Activated CD4-positive, alpha-beta T cell treated with anti-CD3 and anti-CD28 coated beads for 48 hours (primary cell): ENCODE data around the gene ASTN2.
"Not testable (repeated sequence)": the region's sequence is repeated elsewhere in the genome, so short reads cannot be mapped to it uniquely, and the experiment has no call there.

Experiments
- DNase-seq: peaks from one replicate; pipeline ENCODE4 v3.0.0-alpha.2; 2020

The ASTN2 gene

DNA sequence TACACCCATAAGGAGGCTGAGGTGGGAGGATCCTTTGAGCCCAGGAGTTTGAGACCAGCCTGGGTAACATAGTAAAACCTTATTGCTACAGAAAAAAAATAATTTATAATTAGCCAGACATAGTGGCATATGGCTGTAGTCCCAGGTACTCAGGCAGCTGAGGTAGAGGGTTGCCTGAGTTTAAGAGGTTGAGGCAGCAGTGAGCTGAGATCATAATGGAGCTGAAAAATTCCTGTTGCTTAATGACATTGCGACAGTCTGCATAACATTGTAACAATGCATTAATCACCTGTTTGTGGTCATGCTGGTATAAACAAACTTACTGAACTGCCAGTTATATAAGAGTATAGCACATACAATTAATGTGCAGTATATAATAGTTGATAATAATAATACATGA lies 513.6 kb downstream of the ASTN2 start:
- DNase-seq: no peak

DNA sequence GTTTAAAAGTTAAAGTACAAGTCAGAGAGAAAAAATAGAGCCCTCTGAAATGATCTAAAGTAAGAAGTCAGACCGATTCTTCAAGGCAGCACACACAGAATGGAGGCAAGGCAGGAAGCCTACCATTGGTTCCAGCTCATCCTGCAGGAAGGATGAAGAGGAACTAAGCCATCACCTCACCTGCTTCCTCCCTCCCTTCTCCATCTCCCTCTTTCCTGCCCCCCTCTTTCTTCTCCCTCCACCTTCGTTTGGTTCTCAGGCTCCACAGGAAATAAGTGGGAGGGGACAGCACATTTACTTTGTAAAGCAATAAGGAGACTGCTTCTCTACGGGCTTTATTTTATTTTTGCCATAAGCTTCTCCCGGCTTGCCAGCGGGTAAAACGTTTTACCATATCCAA lies 514.3 kb downstream of the ASTN2 start:
- no peak for DNase-seq

DNA sequence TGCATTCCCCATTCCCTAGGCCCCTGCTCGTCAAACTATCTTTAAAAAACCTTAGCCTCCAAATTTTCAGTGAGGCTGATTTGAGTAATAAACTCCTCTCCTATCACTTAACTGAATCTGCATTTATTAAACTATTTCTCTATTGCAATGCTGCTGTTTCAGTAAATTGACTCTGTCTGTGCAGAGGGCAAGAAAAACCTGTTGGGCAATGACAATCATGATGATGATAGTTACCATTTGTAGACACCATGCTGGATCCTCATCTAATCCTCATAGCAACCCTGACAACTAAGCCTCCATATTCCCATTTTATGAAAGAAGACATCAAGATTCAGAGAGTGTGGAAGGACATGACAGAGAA lies 514.9 kb downstream of the ASTN2 start:
- DNase-seq: no peak

DNA sequence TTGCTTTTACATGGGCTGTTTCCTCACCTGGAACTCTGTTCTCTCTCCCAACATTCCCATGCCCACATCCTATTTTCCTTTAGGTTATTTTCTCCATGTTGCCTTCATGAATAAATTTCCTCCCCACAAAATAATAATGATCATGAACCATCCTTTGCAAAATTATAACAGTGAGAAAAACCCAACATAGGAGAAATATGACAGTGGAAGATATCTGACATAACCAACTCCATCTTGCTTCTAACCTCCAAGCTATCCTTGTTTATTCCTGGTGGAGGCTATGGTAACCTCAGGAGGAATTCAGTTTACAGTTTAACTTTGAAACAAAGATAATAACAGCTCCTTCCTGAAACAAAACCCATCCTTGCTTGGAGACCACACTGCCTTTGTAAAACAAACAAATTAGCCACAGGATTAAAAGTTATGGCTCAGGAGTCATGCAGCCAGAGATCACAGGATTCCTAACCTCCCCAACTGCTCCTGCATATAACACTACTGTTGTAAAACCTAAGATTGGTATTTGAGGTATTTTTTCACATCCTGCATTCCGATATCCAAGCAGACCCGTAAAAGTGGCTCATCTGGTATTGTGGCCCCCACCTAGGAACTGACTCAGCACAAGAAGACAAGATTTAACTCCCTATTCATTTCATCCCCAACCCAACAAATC lies 515.4 kb downstream of the ASTN2 start:
- no peak for DNase-seq

DNA sequence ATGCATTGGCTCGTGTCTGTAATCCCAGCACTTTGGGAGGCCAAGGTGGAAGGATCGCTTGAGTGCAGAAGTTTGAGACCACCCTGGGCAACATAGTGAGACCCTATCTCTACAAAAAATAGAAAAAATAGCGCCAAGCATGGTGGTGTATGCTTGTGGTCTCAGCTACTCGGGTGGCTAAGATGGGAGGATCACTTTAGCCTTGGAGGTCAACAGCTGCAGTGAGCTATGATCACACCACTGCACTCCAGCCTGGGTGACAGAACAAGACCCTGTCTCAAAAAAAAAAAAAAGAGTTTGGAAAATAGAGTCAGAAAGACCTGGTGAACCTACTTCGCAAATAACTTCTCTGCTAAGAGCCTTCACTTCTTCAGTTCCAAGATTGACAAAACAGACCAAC lies 516.7 kb downstream of the ASTN2 start:
- DNase-seq: not testable (repeated sequence)

DNA sequence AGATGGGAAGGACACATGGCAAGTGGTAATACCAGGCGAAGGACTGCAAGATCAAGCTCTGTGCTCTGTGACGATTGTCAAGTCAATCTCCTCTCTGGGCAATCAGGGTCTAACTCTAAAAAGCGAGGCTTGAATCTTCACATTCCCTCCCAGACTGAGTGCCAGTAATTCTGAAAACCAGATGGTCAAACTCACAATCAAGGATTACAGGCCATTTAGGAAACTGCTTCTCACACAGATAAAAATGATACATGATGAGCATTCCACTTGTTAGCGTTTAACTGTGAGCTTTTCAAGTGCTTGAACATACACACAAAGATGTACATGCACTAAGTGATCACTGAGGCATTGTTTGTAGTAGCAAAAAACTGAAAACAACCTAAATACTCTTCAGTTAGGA lies 517.7 kb downstream of the ASTN2 start:
- DNase-seq: no peak

DNA sequence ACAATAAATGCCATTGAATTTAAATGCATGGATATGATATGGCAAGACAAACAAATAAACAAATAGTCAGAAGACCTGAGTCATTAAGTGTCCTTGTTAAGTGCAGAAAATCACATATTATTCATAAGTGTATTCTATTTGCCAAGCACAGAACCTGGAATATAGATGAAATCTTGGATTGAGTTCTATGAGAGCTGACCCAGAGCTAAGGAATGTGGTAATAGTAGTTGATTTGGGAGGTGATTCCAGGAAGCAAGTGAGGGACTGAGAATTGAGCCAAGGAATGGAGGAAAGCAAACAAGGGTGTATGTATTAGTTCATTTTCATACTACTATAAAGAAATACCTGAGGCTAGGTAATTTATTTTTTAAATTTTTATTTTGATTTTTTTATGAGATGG lies 518.9 kb downstream of the ASTN2 start:
- no peak for DNase-seq

DNA sequence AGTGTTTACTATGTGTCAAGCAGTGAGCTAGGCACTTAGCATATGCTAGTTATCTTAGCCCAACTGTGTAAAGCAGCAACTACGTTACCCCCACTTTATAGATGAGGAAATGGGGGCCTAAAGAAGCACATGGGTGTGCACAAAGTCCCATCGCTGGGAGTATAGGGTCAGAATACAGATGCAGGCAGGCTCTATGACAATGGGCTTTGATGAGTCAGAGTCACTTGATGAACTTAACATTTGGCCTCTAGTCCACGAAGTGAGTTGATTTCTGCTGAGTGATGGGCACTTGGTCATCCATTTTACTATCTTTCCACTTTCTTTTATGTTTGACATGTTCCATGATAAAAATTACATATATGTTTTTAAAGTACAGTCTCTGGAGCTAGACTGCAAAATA lies 523.4 kb downstream of the ASTN2 start:
- no peak for DNase-seq

DNA sequence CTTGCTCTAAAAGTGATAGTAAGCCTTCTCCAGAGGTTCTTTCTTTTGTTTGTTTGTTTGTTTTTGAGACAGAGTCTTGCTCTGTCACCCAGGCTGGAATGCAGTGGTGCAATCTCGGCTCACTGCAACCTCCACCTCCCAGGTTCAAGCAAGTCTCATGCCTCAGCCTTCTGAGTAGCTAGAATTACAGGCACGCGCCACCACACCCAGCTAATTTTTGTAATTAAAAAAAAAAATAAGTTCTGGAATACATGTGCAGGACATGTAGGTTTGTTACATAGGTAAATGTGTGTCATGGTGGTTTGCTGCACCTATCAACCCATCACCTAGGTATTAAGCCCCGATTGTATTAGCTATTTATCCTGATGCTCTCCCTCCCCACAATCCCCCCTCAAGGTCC lies 526.4 kb downstream of the ASTN2 start:
- DNase-seq: not testable (repeated sequence)

DNA sequence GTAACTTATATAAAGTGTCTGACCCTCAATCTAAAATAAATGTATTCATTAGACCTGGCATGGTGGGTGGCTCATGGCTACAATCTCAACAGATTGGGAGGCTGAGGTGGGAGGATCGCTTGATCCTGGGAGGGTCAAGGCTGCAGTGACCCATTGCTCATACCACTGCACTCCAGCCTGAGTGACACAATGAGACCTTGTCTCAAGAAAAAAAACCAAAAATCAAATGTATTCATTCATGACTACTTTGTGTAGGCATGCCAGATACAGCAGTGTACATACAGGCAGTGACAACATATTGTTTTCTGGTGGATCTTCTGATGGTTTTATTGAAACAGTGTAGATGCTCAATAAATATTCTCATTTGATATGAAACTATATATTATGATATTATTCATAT lies 526.8 kb downstream of the ASTN2 start:
- DNase-seq: no peak

DNA sequence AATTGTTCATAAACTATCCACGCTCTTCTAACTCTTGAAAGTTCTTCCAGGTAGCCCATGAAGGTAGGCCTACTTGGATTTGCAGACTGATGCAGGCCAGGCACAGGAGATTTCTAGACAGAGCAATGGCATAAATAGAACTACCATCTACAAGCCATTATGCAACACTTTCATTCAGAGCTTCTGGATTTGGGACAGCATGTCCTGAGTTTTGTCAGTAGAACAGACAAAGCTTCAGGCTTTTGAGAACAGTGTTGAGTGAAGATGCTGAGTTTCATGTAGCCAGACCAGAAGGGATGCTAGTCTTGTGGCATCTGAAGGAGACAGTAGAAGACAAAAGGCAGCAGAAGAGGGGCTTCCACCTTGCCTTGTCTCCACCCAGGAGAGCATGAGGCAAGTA lies 531.2 kb downstream of the ASTN2 start:
- no peak for DNase-seq

DNA sequence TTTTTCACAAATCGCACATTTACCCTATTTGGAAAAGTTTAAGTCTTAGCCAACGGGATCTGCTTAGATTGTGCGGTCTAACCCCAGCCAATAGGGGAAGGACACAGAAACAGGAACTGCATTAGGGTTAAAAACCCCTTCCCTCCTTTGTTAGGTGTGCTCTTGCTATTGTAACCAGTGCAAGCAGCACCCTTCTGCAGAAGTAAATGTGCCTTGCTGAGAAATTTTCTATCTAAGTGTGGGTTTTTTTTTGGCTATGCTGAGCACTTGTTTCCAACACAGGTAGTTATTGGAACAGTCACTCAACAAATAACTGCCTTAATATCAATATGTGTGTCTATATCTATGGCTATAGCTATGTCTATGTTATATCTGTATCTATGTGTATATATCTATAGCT lies 537.8 kb downstream of the ASTN2 start:
- no peak for DNase-seq

DNA sequence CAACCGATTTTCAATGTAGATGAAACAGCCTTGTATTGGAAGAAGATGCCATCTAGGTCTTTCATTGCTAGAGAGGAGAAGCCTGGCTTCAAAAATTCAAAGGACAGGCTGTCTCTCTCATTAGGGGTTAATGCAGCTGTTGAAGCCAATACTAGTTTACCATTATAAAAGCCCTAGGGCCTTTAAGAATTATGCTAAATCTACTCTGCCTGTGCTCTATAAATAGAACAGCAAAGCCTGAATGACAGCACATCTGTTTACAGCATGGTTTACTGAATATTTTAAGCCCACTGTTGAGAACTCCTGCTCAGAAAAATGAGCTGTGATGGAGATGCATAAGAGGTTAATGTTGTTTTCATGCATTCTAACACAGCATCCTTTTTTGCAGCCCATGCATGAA lies 539.3 kb downstream of the ASTN2 start:
- DNase-seq: no peak

DNA sequence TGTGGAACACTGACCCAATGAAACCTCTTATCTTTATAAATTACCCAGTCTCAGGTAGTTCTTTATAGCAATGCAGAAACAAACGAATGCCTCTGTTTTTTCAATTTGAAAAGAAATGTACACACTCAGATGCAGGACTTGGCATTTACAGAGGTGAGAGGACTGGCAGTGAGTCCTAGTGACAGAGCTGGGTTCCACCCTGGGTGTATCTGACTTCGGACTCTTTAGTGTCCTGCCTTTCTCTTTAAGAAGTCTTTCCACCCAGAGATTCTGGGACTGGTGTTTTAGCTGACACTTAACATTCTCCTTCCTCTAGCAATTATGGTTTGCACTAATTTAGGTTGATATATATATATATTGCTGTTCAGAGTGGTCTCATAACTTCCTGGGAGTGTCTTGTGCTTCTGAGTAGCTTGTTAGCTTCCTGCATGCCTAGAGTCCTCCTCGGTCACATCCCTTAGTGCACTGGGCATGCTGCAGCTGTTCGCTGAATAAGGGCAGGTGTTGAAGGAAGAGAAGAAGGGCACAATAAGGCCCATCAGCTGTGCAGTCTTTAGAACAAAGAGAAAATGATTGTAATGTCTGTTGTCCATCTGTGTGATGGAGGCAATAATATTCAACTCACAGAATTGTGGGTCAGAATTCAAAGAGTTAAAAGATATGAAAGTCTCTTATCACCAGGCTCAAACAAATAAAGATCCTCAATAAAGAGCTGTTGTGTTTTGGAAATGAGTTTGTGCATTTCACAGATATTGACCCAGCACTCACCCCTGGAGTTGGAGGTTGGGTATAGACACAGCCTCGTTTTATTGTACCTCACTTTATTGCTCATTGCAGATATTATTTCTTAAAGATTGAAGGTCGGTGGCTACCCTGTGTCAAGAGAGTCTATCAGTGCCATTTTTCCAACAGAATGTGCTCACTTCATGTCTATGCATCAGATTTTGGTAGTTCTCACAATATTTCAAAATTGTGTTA lies 540.6 kb downstream of the ASTN2 start:
- no peak for DNase-seq

DNA sequence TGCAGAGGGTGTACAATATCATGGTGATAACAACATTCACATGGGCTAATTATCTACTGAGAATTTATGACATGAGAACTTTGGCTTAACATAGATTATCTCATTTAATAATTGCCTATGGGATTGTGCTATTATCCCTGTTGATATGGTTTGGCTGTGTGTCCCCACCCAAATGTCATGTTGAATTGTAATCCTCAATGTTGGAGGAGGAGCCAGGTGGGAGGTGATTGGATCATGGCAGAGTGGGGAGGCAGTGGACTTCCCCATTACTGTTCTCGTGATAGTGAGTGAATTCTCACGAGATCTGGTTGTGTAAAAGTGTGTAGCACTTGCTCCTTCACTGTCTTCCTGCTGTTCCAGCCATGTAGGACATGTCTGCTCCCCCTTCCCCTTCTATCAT lies 541.4 kb downstream of the ASTN2 start:
- DNase-seq: no peak

DNA sequence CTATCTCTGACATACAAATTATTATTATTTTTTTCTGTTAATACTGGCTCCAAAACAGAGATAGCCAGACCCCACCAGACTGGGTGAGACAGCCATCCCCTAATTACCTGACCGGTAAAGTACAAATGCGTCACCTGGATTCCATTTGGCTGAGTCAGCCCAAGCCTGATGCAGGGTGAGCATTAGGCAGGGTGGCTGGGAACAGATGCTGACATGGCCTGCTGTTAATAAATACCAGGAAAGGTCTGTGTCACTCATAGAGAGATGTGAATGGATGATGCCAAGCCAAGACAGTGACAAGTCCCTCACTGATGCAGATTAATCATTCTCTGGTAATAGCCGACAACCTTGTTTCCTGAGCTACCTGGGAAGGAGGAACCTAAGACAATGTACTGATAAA lies 544.3 kb downstream of the ASTN2 start:
- no peak for DNase-seq

DNA sequence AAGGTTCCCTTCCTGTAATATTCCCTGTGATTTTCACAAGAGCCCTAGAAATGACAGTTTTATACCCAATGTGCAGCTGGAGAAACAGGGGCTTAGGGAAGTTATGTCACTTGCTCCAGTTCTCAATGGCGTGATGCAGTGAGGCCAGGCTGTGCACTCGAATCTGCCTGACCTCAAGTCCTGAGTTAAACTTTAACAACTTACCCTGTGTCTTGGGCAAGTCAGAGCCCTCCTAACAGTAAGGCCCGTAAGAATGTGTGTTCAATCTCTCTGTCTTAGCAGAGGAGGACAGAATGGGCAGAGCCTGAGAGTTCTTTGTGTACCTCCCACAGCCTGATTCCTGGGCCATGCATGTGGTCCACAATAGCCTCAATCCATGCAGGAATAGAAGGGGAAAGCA lies 546.7 kb downstream of the ASTN2 start:
- no peak for DNase-seq

DNA sequence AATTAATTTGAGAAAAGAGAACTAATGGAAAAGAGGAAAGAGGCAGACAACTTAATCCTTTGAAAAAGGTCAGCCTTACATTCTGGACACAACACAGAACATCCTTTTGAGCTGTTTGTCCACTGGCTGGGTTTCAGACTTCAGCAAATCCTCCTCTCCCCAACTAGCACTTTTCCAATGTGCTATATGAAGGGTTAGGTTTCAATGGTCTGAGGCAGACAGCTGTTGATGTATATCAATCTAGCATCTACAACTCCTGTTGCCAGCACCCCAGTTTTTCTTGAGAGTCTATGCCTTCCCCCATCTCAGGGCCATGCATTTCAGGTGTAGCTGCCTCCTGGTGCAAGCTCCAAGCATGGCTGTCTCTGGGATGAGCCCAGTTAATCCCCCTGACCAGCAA lies 553.5 kb downstream of the ASTN2 start:
- no peak for DNase-seq

DNA sequence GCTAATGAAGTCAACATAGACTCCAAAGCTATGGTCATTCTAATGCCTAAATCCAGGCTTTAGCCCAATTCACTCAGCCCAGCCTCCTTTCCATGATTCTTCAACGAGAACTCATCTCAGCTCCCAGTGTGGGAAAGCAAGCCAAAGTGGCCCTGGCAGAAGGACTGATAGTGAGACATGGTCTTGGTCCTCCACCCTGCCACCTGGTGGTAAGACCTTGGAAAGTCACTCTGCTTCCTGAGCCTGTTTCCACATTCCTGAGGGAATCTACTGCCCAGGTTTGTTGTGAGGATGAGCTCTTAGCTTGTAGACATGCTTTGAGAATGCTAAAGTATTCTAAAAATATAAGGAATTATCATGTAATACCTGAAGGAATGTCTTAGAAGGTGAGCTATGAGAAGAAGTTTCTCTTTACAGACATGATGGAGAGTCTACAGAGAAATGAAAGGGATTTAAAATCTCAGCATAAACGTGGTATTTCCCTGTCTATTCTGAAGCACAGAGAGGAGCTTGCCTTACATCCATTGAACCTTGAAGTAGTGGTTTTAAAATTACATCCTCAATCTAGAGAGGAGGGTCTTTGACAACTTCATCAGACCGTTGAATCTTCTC lies 554.2 kb downstream of the ASTN2 start:
- peak; percentile 40 for DNase-seq

DNA sequence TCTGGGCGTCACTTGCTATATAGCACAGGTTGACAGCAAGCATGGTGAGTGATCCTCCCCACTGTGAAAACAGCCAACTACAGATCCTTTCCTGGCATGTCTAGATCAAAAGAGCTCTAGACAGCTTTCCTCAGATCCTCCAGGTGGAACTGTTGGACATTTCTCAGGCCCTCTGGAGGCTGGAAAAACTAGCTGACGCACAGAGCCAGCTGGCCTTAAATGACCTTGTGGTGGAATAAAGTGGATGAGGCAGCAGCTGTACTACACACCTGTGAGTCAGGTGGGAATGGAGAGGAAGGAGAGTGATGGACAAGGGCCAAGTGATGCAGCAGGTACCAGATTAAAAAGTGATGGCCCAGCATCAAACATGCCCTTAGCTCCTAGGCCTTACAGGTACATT lies 555.1 kb downstream of the ASTN2 start:
- DNase-seq: no peak

DNA sequence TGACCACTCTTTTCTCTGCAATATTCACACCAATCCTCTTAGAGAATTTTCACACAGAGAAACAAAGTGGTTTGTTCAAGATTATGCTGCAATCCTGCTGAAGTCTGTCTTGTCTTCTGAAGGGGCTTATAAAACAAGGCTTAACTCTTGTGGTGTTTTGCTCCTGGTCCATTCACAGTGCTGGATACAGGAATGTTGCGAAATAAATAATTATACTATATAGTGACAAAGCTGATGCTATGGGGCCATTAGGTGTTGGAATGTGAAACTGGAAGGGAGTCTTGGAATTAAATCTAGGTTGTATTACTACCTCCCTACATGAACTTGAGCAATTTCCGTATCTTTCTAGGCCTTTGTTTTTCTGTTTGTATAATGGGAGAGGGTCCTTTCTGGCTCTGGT lies 557.5 kb downstream of the ASTN2 start:
- DNase-seq: no peak

DNA sequence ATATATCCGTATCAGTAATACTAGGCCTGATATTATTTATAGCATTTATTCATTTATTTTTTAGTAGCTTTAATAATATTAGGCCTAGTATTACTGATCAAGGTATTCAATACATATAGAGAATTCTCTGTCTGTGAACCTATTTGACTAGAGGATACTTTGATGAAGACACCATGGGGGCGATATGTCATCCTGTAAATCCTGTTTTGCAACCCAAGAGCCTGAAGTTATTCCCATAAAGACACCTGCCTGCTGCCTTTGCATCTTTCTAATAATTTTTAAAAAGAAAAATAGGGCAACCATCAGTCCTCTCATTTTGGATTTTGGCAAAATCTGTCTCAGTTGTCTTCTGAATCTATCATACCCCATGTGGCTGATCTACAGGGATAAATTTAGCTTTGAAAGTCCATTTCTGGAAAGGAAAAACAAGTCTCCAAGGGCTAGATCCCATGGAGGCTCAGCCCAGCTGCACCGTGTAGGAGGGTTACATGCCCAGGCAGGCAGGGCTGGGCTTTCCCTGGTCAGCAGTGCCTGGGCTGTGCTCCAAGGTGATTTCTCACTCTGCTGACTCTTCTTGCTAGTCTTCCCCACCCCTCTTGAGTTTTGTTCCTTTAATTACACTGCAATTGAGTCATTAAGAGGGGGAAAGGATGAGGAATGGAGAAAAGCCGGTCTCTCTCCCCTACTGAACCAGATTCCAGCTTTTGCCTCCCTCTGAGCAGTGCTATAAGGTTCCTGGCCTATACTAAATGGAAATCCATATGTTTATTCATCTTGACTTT lies 558.8 kb downstream of the ASTN2 start:
- DNase-seq: no peak

DNA sequence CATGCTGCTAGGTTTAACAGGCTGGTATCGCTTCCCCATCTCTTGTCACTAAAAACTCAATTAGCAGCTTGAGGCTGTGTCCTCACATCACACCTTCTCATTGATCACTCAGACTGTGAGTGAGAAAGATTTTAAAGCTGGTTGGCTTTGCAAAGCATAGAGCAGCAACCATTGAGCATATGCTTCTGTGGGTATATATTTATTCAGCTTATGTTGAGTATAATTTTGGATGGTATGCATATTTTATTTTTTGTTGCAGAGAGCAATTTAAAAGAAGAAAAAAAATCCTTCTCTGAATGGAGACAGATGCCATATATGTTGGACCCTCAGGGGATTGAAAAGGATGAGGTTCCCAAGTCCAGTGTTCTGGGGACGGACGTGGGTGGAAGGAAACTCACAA lies 565.1 kb downstream of the ASTN2 start:
- DNase-seq: no peak
